HL-60 (cell line): Measurements from ENCODE around the gene C11orf91.

ENCODE experiments used
- GABPA ChIP-seq: IDR thresholded peaks from 2 replicates; pipeline ENCODE4 v1.6.1; 2012; ENCODE audit warnings: low read depth
- SPI1 ChIP-seq: IDR thresholded peaks from 2 replicates; pipeline ENCODE4 v1.6.1; 2012; ENCODE audit warnings: low read depth, mild to moderate bottlenecking, borderline replicate concordance
- TF ChIP-seq, protein P1 (sequence below): IDR thresholded peaks from one replicate; pipeline ENCODE4 v1.5.1; 2011; ENCODE audit warnings: low read length, control low read depth, inconsistent platforms; ENCODE audit not compliant: insufficient read depth

DNA sequence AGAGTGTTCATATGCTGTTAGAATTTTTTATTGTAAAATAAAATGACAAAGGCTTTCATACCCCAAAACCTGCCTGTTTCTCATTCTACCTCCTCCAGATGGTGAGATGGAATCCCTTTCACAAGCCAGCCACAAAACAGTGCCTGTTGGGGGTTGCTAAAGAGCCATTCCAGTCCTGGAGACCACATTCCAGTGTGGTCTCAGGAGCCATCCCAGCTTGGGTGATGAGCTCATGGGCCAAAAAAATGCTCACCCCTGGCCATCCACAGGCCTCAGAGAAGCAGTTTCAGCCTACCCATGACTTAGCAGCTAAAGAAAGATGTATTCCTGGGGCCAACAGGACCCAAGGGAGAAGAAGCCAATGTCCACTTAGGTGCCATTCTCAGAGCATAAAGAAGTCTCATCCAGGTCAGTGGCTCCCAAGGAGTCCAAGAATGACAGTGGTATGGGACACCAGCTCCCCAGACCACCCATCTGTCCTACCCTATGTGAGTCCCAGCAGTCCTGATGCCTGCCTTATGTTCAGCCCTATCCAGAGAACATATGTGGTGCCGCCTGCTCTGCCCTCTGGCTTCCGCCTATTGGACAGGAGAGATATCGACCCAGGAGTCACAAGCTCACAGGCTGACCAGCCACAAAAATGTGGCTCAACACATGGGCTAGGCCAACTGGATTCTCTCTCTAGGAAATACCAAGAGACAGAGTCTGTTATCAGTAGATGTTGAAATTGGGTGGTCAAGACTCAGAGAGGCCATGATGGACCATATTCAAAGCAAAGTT lies 26.4 kb downstream of the C11orf91 start:
- TF ChIP-seq, protein P1, sequence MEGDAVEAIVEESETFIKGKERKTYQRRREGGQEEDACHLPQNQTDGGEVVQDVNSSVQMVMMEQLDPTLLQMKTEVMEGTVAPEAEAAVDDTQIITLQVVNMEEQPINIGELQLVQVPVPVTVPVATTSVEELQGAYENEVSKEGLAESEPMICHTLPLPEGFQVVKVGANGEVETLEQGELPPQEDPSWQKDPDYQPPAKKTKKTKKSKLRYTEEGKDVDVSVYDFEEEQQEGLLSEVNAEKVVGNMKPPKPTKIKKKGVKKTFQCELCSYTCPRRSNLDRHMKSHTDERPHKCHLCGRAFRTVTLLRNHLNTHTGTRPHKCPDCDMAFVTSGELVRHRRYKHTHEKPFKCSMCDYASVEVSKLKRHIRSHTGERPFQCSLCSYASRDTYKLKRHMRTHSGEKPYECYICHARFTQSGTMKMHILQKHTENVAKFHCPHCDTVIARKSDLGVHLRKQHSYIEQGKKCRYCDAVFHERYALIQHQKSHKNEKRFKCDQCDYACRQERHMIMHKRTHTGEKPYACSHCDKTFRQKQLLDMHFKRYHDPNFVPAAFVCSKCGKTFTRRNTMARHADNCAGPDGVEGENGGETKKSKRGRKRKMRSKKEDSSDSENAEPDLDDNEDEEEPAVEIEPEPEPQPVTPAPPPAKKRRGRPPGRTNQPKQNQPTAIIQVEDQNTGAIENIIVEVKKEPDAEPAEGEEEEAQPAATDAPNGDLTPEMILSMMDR = no peak
- no peak for TF ChIP-seq GABPA
- no peak for TF ChIP-seq SPI1
